AG04450 (cell line): ENCODE measurements around the gene CALY. TPM values are rescaled to one million over a fixed set of nuclear protein-coding genes. Genes with fewer than 3 reads are reported as not detected.

Experiments used
- CTCF ChIA-PET: fragments of 300-600, 350-600 bp; formaldehyde crosslinking; extraction: SDS; loops from one replicate; lab custom pipeline; 2022; ENCODE audit warnings: antibody characterized with exemption, inconsistent platforms; lab: Charles Lee
- POLR2A ChIA-PET: fragments of 350-600 bp; formaldehyde crosslinking; extraction: SDS; loops from one replicate; lab custom pipeline; 2021; ENCODE audit warnings: antibody characterized with exemption, inconsistent platforms; lab: Yijun Ruan, JAX
- DNase-seq: peaks from one replicate; pipeline ENCODE4 v3.0.0-alpha.2; 2011; ENCODE audit warnings: low read depth, low spot score
- H3K27ac ChIP-seq: one replicate; pipeline ENCODE4 v1.5.1; 2012; ENCODE audit warnings: low read depth, low read length, control low read depth
- H3K27me3 ChIP-seq: one replicate; pipeline ENCODE4 v1.6.0; 2012; ENCODE audit warnings: low read length; ENCODE audit not compliant: control insufficient read depth, insufficient read depth
- H3K4me3 ChIP-seq: 2 replicates; pipeline ENCODE4 v1.5.1; 2011; ENCODE audit warnings: mild to moderate bottlenecking, low read depth, low read length, control low read depth
- H3K9me3 ChIP-seq: 2 replicates; pipeline ENCODE4 v1.5.1; 2012; ENCODE audit warnings: low read length; ENCODE audit not compliant: control insufficient read depth, insufficient read depth
- CTCF ChIP-seq: IDR thresholded peaks from 2 replicates; pipeline ENCODE4 v1.5.1; 2011; ENCODE audit warnings: low read depth, low read length, control low read depth, inconsistent platforms
- polyA plus RNA-seq: library from polyadenylated mRNA; depleted of rRNA; stranded (reverse); fragments of >200 nt; gene quantifications from 2 replicates; pipeline ENCODE4 v1.2.3, GENCODE V29; 2011

CALY gene
- polyA plus RNA-seq, 1 experiment: 0.16 TPM

- no peak for DNase-seq
- H3K27me3 ChIP-seq: peaks cover 19% of the 10 kb centered on the region
- no peak overlapping the region for H3K27ac ChIP-seq
- TF ChIP-seq CTCF: no peak
- POLR2A ChIA-PET: no interaction called here
- CTCF ChIA-PET: interaction anchor here (0.5 to 3.0 kb wide), 2 partner anchors 13 to 28 kb away, joined by 3 to 13 read pairs; no protein-coding TSS in a partner anchor
- H3K4me3 ChIP-seq: no peak overlapping the region
- H3K9me3 ChIP-seq: peaks cover 11% of the 10 kb centered on the region; the same call in 1 of the 2 replicates
Observed at GRCh38 chr10:133342942-133343341, 6.2 kb upstream of the CALY start.

- H3K27me3 ChIP-seq: peaks cover 23% of the 10 kb centered on the region
- POLR2A ChIA-PET: no interaction called here
- no peak for TF ChIP-seq CTCF
Observed at GRCh38 chr10:133341983-133342382, 5.3 kb upstream of the CALY start.

GRCh38 chr10:133339708-133340380, 3.1 kb upstream of the CALY start:
- H3K27me3 ChIP-seq: peaks cover 37% of the 10 kb centered on the region
- no peak for DNase-seq
- CTCF ChIA-PET: interaction anchor here (0.8 kb wide), 1 partner anchor 10 kb away, joined by 4 read pairs; no protein-coding TSS in a partner anchor

More at GRCh38 chr10:133341983-133342382, 5.3 kb upstream of the CALY start:
- CTCF ChIA-PET: interaction anchor here (3.0 kb wide), 1 partner anchor 12 kb away, joined by 13 read pairs; no protein-coding TSS in a partner anchor
- Histone ChIP-seq H3K27ac (no peak overlapping the region), H3K9me3 (peaks cover 14% of the 10 kb centered on the region; the same call in 1 of the 2 replicates), H3K4me3 (no peak overlapping the region)
- no peak for DNase-seq

GRCh38 chr10:133338080-133339071, 1.7 kb upstream of the CALY start:
- no peak overlapping the region for H3K27ac ChIP-seq
- no peak for TF ChIP-seq CTCF
- H3K27me3 ChIP-seq: peaks cover 43% of the 10 kb centered on the region
- no peak overlapping the region for H3K4me3 ChIP-seq
- POLR2A ChIA-PET: no interaction called here
- CTCF ChIA-PET: no interaction called here
- H3K9me3 ChIP-seq: peaks cover 19% of the 10 kb centered on the region; the same call in 1 of the 2 replicates
- DNase-seq: no peak

More at GRCh38 chr10:133339708-133340380, 3.1 kb upstream of the CALY start:
- no peak for TF ChIP-seq CTCF
- Histone ChIP-seq H3K9me3 (peaks cover 14% of the 10 kb centered on the region; the same call in 1 of the 2 replicates), H3K27ac (no peak overlapping the region), H3K4me3 (no peak overlapping the region)
- POLR2A ChIA-PET: no interaction called here
